Gastrocnemius medialis (tissue), 4 donors: ENCODE results near the gene RBM47.

Experiments used
- CTCF ChIP-seq, 5 experiments: fragments of 450-650 bp in 3 of 5; fragments of 200-600 bp in 2 of 5; sonication (generic) in 2 of 5; IDR thresholded peaks in 4 of 5; conservative IDR thresholded peaks in 1 of 5; 1 replicate in 4 of 5; 2 replicates in 1 of 5; pipeline ENCODE4 v1.5.1; 2016 to 2019; ENCODE audit warnings: antibody characterized with exemption in 5 of 5, mild to moderate bottlenecking in 3 of 5, moderate library complexity in 3 of 5
- POLR2A ChIP-seq, 2 donors: fragments of 450-650 bp; IDR thresholded peaks; one replicate each; pipeline ENCODE4 v1.6.1; 2017; ENCODE audit warnings: antibody characterized with exemption in 2 of 2, mild to moderate bottlenecking in 2 of 2, moderate library complexity in 2 of 2

DNA sequence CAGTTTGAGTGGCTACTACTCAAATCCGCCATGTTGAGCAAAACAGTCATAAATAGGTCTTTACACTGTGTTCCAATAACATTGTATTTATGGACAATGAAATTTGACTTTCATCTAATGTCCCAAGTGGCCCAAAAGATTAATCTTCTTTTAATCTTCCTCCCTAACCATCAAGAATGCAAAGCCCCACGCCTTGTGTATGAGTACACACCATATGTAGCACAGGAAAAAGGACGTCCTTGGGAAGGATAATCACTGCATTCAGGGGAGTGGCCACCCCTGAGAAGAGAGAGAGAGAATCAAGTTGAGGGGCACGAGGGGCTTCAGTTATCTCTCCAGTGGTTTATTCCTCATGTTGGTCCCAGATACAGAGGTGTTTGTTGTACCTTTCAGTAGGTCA, 33.1 kb downstream of the RBM47 start:
- TF ChIP-seq CTCF (IDR thresholded peaks at IDR 0.05 in 4 of 5, conservative IDR thresholded peaks at IDR 0.05 in 1 of 5) (no peak), POLR2A (IDR thresholded peaks at IDR 0.05) (no peak)
